Left colon (tissue), 2 donors: Measurements from ENCODE around the gene RAB36. TPM values are rescaled to one million over a fixed set of nuclear protein-coding genes. Genes with fewer than 3 reads are reported as not detected.

Source experiments
- ATAC-seq: fragments of 200-7000 bp; cut with Tn5 transposase; one replicate; pipeline ENCODE4 v1.9.1; 2020; ENCODE audit warnings: mild to moderate bottlenecking, moderate library complexity
- DNase-seq, 2 donors: peaks; one replicate each; pipeline ENCODE4 v3.0.0-alpha.2; 2020
- intact Hi-C, 2 donors: fragments of 100-400 bp; cut with DNase I in 1 of 2; cut with micrococcal nuclease in 1 of 2; formaldehyde crosslinking; loops; one replicate each; pipeline versions ENCODE4 v1.11.2 to v1.14.0; 2022; cut with DNase I, micrococcal nuclease
- total RNA-seq, 2 donors: library from RNA; stranded (reverse); fragmentation: NEBNext Ultra II Directional; extraction: Animal tissue kit (Norgen Biotek cat#: 25700); gene quantifications; one replicate each; pipeline ENCODE4 v1.2.1, GENCODE V29; 2021
- donor health status: DM: no; HTN: no; CAD: no.
- donor health status: DM: yes; HTN: yes; CAD: no.

RAB36 gene
- total RNA-seq, 2 donors from 2014 or later: 1.1 to 1.2 TPM

- intact Hi-C loops: no loop called here
- ATAC-seq: no peak
Observed at GRCh38 chr22:23118647-23119493, 26.4 kb upstream of the RAB36 start.

GRCh38 chr22:23119494-23120414 is 25.5 kb upstream of the RAB36 start:
- no peak for ATAC-seq
- intact Hi-C loops: no loop called here
- no peak for DNase-seq

More at GRCh38 chr22:23118647-23119493, 26.4 kb upstream of the RAB36 start:
- DNase-seq: no peak

GRCh38 chr22:23120415-23120899 is 24.8 kb upstream of the RAB36 start:
- ATAC-seq (no peak), DNase-seq (no peak)
- intact Hi-C loops: no loop called here

- ATAC-seq: no peak
- intact Hi-C loops: no loop called here
- no peak for DNase-seq
Observed at GRCh38 chr22:23121000-23121421, 24.3 kb upstream of the RAB36 start.

- no peak for DNase-seq
- no peak for ATAC-seq
- intact Hi-C loops: no loop called here
Observed at GRCh38 chr22:23121424-23121823, 23.9 kb upstream of the RAB36 start.

- ATAC-seq: no peak
- intact Hi-C loops: no loop called here
- DNase-seq: no peak
Observed at GRCh38 chr22:23122216-23122957, 22.9 kb upstream of the RAB36 start.

- intact Hi-C loops: no loop called here
- DNase-seq (no peak), ATAC-seq (no peak)
Observed at GRCh38 chr22:23122992-23123803, 22.1 kb upstream of the RAB36 start.

- DNase-seq (no peak), ATAC-seq (no peak)
- intact Hi-C loops: no loop called here
Observed at GRCh38 chr22:23123804-23124254, 21.4 kb upstream of the RAB36 start.

- intact Hi-C loops: loop anchor here in 1 of 2 donors (5.0 kb wide), 1 partner anchor 168 kb away; no protein-coding TSS in a partner anchor
- no peak for ATAC-seq
- no peak for DNase-seq
Observed at GRCh38 chr22:23124611-23125511, 20.4 kb upstream of the RAB36 start.

GRCh38 chr22:23125512-23126103 is 19.7 kb upstream of the RAB36 start:
- intact Hi-C loops: loop anchor here in 1 of 2 donors (5.0 kb wide), 1 partner anchor 168 kb away; no protein-coding TSS in a partner anchor
- ATAC-seq (no peak), DNase-seq (no peak)

- ATAC-seq: no peak
- no peak for DNase-seq
- intact Hi-C loops: loop anchor here in 1 of 2 donors (5.0 kb wide), 1 partner anchor 169 kb away; no protein-coding TSS in a partner anchor
Observed at GRCh38 chr22:23126165-23127054, 18.9 kb upstream of the RAB36 start.

GRCh38 chr22:23127055-23127756 is 18.1 kb upstream of the RAB36 start:
- no peak for DNase-seq
- ATAC-seq: no peak
- intact Hi-C loops: loop anchor here in 1 of 2 donors (5.0 kb wide), 1 partner anchor 170 kb away; no protein-coding TSS in a partner anchor

GRCh38 chr22:23127788-23128187 is 17.5 kb upstream of the RAB36 start:
- intact Hi-C loops: loop anchor here (2.0 to 5.0 kb wide), 2 partner anchors 169 to 170 kb away; no protein-coding TSS in a partner anchor
- DNase-seq: no peak
- no peak for ATAC-seq

- intact Hi-C loops: loop anchor here (2.0 to 5.0 kb wide), 2 partner anchors 170 to 171 kb away; no protein-coding TSS in a partner anchor
- DNase-seq: peak; percentile 54 to 79
- peak; percentile 90 for ATAC-seq
Observed at GRCh38 chr22:23128269-23129108, 16.8 kb upstream of the RAB36 start.
